Kidney (tissue), 14 donors: ENCODE measurements around the gene FGD6. TPM values are rescaled to one million over a fixed set of nuclear protein-coding genes. Genes with fewer than 3 reads are reported as not detected.

Experiments used
- DNase-seq, 5 donors: peaks; one replicate each; pipeline ENCODE4 v3.0.0-alpha.2; 2013 to 2020
- FAIRE-seq: peaks from 2 replicates; lab custom pipeline; 2012; peaks lifted over from hg19 to GRCh38; lab: Jason Lieb, UNC
- H3K27ac ChIP-seq, 2 donors: one replicate each; pipeline ENCODE4 v1.7.0; 2013; ENCODE audit warnings: low read depth in 2 of 2, low read length in 2 of 2, inconsistent platforms in 1 of 2
- H3K27me3 ChIP-seq: one replicate; pipeline ENCODE4 v1.7.1; 2013; ENCODE audit warnings: low read length, inconsistent platforms; ENCODE audit not compliant: control insufficient read depth, insufficient read depth
- H3K36me3 ChIP-seq, 3 donors: one replicate each; pipeline versions ENCODE4 v1.7.0 to v1.7.1; 2013; ENCODE audit warnings: low read length in 3 of 3, control low read depth in 1 of 3, inconsistent platforms in 1 of 3; ENCODE audit not compliant: insufficient read depth in 3 of 3, control insufficient read depth in 2 of 3
- H3K4me1 ChIP-seq, 3 donors: one replicate each; pipeline versions ENCODE4 v1.7.0 to v1.7.1; 2013; ENCODE audit warnings: low read length in 3 of 3, inconsistent platforms in 1 of 3, low read depth in 1 of 3; ENCODE audit not compliant: control insufficient read depth in 2 of 3, insufficient read depth in 2 of 3
- H3K4me3 ChIP-seq, 3 donors: one replicate each; pipeline versions ENCODE4 v1.7.0 to v1.8.1; 2013; ENCODE audit warnings: low read length in 3 of 3, control low read depth in 1 of 3, inconsistent platforms in 1 of 3
- H3K9ac ChIP-seq, 3 donors: one replicate each; pipeline versions ENCODE4 v1.7.0 to v1.7.1; 2013; ENCODE audit warnings: low read length in 3 of 3, control low read depth in 1 of 3, inconsistent platforms in 1 of 3
- H3K9me3 ChIP-seq, 3 donors: one replicate each; pipeline versions ENCODE4 v1.7.0 to v1.7.1; 2013; ENCODE audit warnings: low read length in 3 of 3, control low read depth in 1 of 3, inconsistent platforms in 1 of 3; ENCODE audit not compliant: control insufficient read depth in 2 of 3, insufficient read depth in 1 of 3
- intact Hi-C: fragments of 100-400 bp; cut with DNase I; formaldehyde crosslinking; loops from one replicate; pipeline ENCODE4 v1.11.1; 2022
- polyA plus RNA-seq: library from polyadenylated mRNA; stranded (reverse); fragments of 350-450 nt; fragmentation: Illumina TruSeq; extraction: RNeasy Lipid Tissue Mini Kit (QIAGEN cat#74804); gene quantifications from one replicate; pipeline ENCODE4 v1.2.3, GENCODE V29; 2014; ENCODE audit warnings: low read depth, low replicate concordance; ENCODE audit not compliant: insufficient read depth
- total RNA-seq: library from RNA; stranded (reverse); fragmentation: NEBNext Ultra II Directional; extraction: Animal tissue kit (Norgen Biotek cat#: 25700); gene quantifications from one replicate; pipeline ENCODE4 v1.2.1, GENCODE V29; 2021
- TF ChIP-seq, protein P1 (sequence below): IDR thresholded peaks from 3 replicates; pipeline ENCODE4 v1.5.1; 2012; ENCODE audit warnings: mild to moderate bottlenecking, moderate library complexity, borderline replicate concordance; ENCODE audit not compliant: insufficient read depth; ENCODE audit errors: extremely low read depth
- donor health status: control.
- donor health status: control.
- donor health status: control.
- donor health status: control.
- donor health status: control.
- donor health status: DM: yes; HTN: yes; CAD: no.
- donor health status: Normal renal cell carcinoma (clear cell type).

The FGD6 gene
- total and polyA plus RNA-seq, 2 donors from 2014 or later, result 1.2 to 19.8 TPM

- intact Hi-C loops, result no loop called here
- Histone ChIP-seq H3K9ac (peak overlapping the region; percentile 69 to 97 (median 79)), H3K27ac (peak overlapping the region; percentile 91 to 99), H3K9me3 (no peaks in the 10 kb centered on the region), H3K4me3 (peak overlapping the region; percentile 82 to 97 (median 94)), H3K4me1 (peaks cover 0 to 11% (median 4%) of the 10 kb centered on the region in 3 donors), H3K36me3 (no peaks in the 10 kb centered on the region), H3K27me3 (no peaks in the 10 kb centered on the region)
- TF ChIP-seq, protein P1, sequence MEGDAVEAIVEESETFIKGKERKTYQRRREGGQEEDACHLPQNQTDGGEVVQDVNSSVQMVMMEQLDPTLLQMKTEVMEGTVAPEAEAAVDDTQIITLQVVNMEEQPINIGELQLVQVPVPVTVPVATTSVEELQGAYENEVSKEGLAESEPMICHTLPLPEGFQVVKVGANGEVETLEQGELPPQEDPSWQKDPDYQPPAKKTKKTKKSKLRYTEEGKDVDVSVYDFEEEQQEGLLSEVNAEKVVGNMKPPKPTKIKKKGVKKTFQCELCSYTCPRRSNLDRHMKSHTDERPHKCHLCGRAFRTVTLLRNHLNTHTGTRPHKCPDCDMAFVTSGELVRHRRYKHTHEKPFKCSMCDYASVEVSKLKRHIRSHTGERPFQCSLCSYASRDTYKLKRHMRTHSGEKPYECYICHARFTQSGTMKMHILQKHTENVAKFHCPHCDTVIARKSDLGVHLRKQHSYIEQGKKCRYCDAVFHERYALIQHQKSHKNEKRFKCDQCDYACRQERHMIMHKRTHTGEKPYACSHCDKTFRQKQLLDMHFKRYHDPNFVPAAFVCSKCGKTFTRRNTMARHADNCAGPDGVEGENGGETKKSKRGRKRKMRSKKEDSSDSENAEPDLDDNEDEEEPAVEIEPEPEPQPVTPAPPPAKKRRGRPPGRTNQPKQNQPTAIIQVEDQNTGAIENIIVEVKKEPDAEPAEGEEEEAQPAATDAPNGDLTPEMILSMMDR, result no peak
- no peak for FAIRE-seq
- DNase-seq, result peak in 3 of 5 donors; percentile 65 to 80 (median 68)
These were observed 423 bp downstream of the FGD6 start for GRCh38 chr12:95216711-95217376.

DNA sequence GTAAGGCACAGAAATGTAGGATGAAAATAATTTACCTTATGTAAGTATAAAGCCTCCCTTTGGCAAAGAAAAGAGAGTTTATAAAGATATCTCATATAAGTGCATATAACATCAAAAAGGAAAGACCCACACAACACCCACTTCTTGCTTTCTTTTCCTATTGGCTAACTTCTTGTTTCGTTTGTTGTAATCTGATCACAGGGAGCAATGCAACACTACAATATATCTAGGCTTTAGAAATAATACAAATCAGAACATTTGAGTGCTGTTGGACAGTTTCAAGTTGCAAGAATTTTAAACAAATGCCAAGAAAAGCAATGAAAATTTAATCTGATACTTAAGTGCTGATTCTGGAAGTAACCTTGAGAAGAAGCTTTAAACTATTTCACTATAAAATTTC is 1.3 kb downstream of the FGD6 start:
- H3K9ac ChIP-seq, result peak overlapping the region; percentile 22 to 79 (median 69)
- H3K27ac ChIP-seq, result no peak overlapping the region
- H3K9me3 ChIP-seq, result no peaks in the 10 kb centered on the region
- H3K4me3 ChIP-seq, result peak overlapping the region; percentile 82 to 97 (median 94)
- peak in 2 of 5 donors; percentile 70 to 82 for DNase-seq
- intact Hi-C loops, result no loop called here
- no peak for FAIRE-seq
- no peaks in the 10 kb centered on the region for H3K36me3 ChIP-seq
- H3K4me1 ChIP-seq, result peaks cover 0 to 11% (median 4%) of the 10 kb centered on the region in 3 donors
- no peaks in the 10 kb centered on the region for H3K27me3 ChIP-seq
- TF ChIP-seq, protein P1, result no peak

- Histone ChIP-seq H3K4me3 (no peak overlapping the region), H3K27ac (no peak overlapping the region), H3K36me3 (no peaks in the 10 kb centered on the region), H3K9me3 (no peaks in the 10 kb centered on the region), H3K4me1 (peaks cover 0 to 5% (median 4%) of the 10 kb centered on the region in 3 donors), H3K9ac (no peak overlapping the region), H3K27me3 (no peaks in the 10 kb centered on the region)
- intact Hi-C loops, result no loop called here
- DNase-seq (no peak), FAIRE-seq (no peak)
- TF ChIP-seq, protein P1, result no peak
These were observed 2.8 kb downstream of the FGD6 start for GRCh38 chr12:95214466-95214865.
